Pancreas (tissue), 10 donors: ENCODE measurements around the gene MRPS2. TPM values are rescaled to one million over a fixed set of nuclear protein-coding genes. Genes with fewer than 3 reads are reported as not detected.

ENCODE experiments used
- ATAC-seq, 4 donors: fragments of 200-7000 bp; cut with Tn5 transposase; one replicate each; pipeline versions ENCODE4 v1.8.0 to v1.9.1; 2020; ENCODE audit warnings: mild to moderate bottlenecking in 4 of 4, moderate library complexity in 4 of 4
- DNase-seq, 6 donors: peaks; one replicate each; pipeline ENCODE4 v3.0.0-alpha.2; 2020
- FAIRE-seq: peaks from 2 replicates; lab custom pipeline; 2012; peaks lifted over from hg19 to GRCh38; lab: Jason Lieb, UNC
- H3K27ac ChIP-seq, 4 donors: fragments of 200-600 bp; sonication (generic); 1 replicate in 3 of 4; 2 replicates in 1 of 4; pipeline versions ENCODE4 v1.5.0 to v1.8.0; 2020
- H3K27me3 ChIP-seq, 4 donors: fragments of 200-600 bp; one replicate each; pipeline ENCODE4 v1.8.0; 2021
- H3K36me3 ChIP-seq, 3 donors: fragments of 200-600 bp; sonication (generic) in 1 of 3; one replicate each; pipeline versions ENCODE4 v1.5.0 to v1.8.0; 2020 to 2021
- H3K4me1 ChIP-seq, 3 donors: fragments of 200-600 bp; one replicate each; pipeline ENCODE4 v1.8.0; 2021
- H3K4me3 ChIP-seq, 4 donors: fragments of 200-600 bp; sonication (generic) in 2 of 4; one replicate each; pipeline versions ENCODE4 v1.5.0 to v1.8.0; 2020 to 2021
- H3K9me3 ChIP-seq, 4 donors: fragments of 200-600 bp; one replicate each; pipeline ENCODE4 v1.8.0; 2021
- WGBS, 2 donors: extraction: QIAGEN DNeasy Blood & Tissue Kit; methylation state at CpG; one replicate each; pipeline ENCODE4 v1.1.7; 2013; 5-methylcytosine and 5-hydroxymethylcytosine counted together
- intact Hi-C, 3 donors: fragments of 100-400 bp; cut with DNase I; formaldehyde crosslinking; loops; one replicate each; pipeline versions ENCODE4 v1.11.1 to v1.14.2; 2022
- polyA plus RNA-seq, 2 donors: library from polyadenylated mRNA; stranded (reverse); fragments of 200-250 nt; gene quantifications; one replicate each; pipeline ENCODE4 v1.2.3, GENCODE V29; 2013
- total RNA-seq, 6 donors: library from RNA; stranded (reverse); fragmentation: NEBNext Ultra II Directional in 4 of 6; extraction: Animal tissue kit (Norgen Biotek cat#: 25700) in 4 of 6; gene quantifications; one replicate each; pipeline versions ENCODE4 v1.2.1 to v1.2.4, GENCODE V29; 2021 to 2023
- TF ChIP-seq, protein P1 (sequence below), 4 donors: fragments of 200-600 bp; sonication (generic) in 3 of 4; IDR thresholded peaks; one replicate each; pipeline versions ENCODE4 v1.5.0 to v1.8.0; 2021; ENCODE audit warnings: antibody characterized with exemption in 4 of 4
- donor health status: healthy with polysubstance abuse.
- donor health status: DM: no; HTN: no; CAD: no; lungs with moderate emphysema.
- donor health status: DM: no; HTN: no; CAD: no.
- donor health status: control.
- donor health status: control.
- donor health status: Bipolar disorder and iron deficiency.
- donor health status: DM: yes; HTN: yes; CAD: no.
- donor health status: DM: no; HTN: no; CAD: no.
- donor health status: DM: no; HTN: no; CAD: no.
- donor health status: DM: yes; HTN: yes; CAD: no.

MRPS2 gene
- total and polyA plus RNA-seq, 8 donors, result 16.0 to 34.9 (median 19.1) TPM

DNA sequence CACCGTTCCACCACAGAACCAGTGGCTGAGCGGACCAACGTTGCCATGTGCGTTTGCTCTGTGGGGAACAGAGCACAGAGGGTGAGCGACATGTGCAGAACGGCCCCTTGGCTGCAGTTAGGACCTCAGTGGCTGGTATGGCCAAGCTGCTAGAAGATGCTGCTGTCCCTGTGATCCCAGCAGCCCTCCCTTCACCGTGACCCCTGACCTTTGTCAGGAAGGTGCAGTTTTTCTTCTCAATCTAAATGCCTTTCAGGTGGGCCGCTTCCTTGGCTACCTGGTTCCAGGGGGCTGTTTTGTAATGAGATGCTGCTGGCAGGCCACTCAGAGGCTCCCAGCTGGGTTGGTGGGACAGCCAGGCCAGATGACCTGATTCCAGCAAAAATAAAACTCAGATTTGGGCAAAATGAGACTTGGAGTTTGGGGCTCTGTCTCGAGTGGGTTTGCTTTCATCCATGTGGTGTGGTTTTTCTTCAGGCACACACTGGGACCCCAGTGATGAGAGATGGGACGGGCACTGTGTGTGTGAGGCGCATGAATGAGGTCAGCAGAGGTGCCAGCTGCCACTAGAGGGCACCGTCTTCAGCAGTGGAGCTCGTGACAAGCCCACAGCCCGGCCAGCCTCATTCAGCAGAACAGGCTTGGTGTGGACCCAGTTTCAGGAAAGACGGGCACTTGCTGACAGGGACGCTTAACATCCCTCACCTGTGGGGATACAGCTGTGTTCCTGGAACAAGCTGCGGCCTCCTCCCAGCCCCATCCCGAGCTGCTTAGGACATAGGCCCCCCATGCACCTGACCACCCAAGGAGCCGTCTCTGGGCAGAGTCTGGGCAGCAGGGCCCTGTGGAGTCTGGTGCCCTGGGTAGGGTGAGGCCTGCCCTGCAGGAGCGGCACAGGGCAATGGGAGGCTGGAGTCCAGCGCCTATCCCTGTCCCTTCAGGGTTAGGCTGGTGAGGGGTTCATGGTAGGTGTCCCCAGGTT lies 4.1 kb downstream of the MRPS2 start:
- Histone ChIP-seq H3K36me3 (peaks cover 2 to 12% (median 7%) of the 10 kb centered on the region in 3 donors), H3K4me3 (no peak overlapping the region), H3K27me3 (no peaks in the 10 kb centered on the region), H3K9me3 (no peaks in the 10 kb centered on the region), H3K4me1 (peaks cover 0 to 9% (median 0%) of the 10 kb centered on the region in 3 donors), H3K27ac (no peak overlapping the region)
- ATAC-seq (no peak), FAIRE-seq (no peak), DNase-seq (peak in 4 of 6 donors; percentile 63 to 81 (median 69))
- TF ChIP-seq, protein P1, sequence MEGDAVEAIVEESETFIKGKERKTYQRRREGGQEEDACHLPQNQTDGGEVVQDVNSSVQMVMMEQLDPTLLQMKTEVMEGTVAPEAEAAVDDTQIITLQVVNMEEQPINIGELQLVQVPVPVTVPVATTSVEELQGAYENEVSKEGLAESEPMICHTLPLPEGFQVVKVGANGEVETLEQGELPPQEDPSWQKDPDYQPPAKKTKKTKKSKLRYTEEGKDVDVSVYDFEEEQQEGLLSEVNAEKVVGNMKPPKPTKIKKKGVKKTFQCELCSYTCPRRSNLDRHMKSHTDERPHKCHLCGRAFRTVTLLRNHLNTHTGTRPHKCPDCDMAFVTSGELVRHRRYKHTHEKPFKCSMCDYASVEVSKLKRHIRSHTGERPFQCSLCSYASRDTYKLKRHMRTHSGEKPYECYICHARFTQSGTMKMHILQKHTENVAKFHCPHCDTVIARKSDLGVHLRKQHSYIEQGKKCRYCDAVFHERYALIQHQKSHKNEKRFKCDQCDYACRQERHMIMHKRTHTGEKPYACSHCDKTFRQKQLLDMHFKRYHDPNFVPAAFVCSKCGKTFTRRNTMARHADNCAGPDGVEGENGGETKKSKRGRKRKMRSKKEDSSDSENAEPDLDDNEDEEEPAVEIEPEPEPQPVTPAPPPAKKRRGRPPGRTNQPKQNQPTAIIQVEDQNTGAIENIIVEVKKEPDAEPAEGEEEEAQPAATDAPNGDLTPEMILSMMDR (IDR thresholded peaks at IDR 0.05), result peak; percentile 44 to 72 (median 64)
- WGBS, 2 donors, result 62 to 68% methylated on average over 21 of the region's 21 CpGs
- intact Hi-C loops, result no loop called here

DNA sequence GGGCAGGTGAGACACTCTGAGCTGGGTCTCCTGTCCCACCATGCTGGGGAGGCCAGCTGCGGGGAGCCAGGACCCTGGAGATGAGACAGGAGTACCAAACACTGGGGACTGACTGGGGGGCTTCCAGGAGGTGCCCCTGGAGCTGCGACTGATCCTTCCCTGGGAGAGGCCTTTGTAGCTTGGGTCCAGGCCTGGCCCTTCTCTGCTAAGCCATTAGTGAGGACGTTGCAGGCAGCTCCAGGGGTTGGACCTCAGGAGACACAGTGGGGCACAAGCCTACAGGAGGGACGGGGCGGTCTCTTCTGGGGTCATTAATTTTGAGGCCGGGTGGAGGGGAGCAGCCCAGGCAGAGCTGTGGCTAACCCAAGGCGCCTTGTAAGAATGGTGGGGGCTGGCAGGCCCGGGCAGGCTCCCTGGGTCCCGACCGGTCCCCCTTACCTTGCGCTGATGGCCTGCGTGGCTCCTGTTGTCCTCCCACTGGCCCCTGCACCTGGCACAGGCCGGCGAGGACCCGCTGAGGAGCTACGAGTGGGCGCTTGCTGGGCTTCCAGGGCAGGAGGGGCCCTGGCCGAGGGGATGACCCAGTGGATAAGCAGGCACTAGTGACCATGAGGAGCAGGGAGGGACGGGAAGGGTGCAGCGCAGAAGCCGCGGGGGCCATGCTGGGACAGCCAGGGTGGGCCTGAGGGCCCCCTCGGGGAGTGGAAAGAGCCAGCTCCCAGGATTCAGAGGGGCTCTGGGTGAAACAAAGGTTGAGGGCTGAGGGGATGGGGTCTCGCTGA lies 5.1 kb downstream of the MRPS2 start:
- 85 to 88% methylated on average over 22 to 24 of the region's 24 CpGs for WGBS, 2 donors
- TF ChIP-seq, protein P1 (IDR thresholded peaks at IDR 0.05), result no peak
- DNase-seq (peak in 3 of 6 donors; percentile 10 to 71 (median 34)), FAIRE-seq (no peak), ATAC-seq (no peak)
- Histone ChIP-seq H3K36me3 (peaks cover 2 to 12% (median 7%) of the 10 kb centered on the region in 3 donors), H3K27ac (no peak overlapping the region), H3K9me3 (no peaks in the 10 kb centered on the region), H3K27me3 (no peaks in the 10 kb centered on the region), H3K4me1 (peaks cover 0 to 9% (median 0%) of the 10 kb centered on the region in 3 donors), H3K4me3 (no peak overlapping the region)
- intact Hi-C loops, result no loop called here

DNA sequence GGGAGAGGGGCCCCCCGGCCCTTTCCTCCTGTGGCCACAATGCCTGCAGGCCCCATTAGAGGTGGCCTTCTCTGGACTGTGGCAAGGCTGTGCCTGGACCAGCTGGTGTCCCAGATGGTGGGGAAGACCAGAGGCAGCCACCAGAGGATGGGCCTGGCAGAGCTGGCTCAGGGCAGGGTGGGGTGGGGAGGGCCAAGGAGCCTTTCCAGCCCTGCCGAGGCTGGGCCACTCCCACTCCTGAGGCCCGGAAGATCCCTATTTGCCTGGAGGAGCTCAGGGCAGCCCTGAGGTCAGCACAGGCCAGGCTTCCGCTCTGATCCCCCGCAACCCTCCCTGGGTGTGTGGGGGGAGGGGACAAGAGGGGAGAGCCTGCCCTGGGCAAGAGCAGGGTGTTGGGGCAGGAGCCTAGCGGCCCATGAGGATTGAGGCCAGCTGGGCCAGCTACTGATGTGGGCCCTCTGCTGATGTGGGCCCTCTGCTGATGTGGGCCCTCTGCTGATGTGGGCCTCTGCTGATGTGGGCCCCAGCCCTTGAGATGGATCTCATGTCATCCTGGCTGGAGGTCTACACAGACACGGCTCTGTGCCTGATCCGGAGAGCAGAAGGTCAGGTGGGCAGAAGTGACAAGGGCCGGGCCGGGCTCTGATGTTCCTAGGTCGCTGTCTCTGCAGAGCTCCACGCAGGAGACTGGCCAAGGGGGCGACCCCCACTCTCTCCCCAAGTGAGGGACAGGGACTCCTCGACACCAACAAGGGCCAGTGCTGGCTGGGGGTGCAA lies 6.0 kb downstream of the MRPS2 start:
- DNase-seq (peak in 3 of 6 donors; percentile 8 to 63 (median 56)), FAIRE-seq (no peak), ATAC-seq (no peak)
- no peaks in the 10 kb centered on the region for H3K9me3 ChIP-seq
- intact Hi-C loops, result no loop called here
- H3K4me1 ChIP-seq, result peaks cover 0 to 6% (median 0%) of the 10 kb centered on the region in 3 donors
- no peaks in the 10 kb centered on the region for H3K27me3 ChIP-seq
- peaks cover 2 to 12% (median 7%) of the 10 kb centered on the region in 3 donors for H3K36me3 ChIP-seq
- 62 to 64% methylated on average over 12 to 14 of the region's 14 CpGs for WGBS, 2 donors
- TF ChIP-seq, protein P1 (IDR thresholded peaks at IDR 0.05), result no peak
- no peak overlapping the region for H3K4me3 ChIP-seq
- H3K27ac ChIP-seq, result no peak overlapping the region

DNA sequence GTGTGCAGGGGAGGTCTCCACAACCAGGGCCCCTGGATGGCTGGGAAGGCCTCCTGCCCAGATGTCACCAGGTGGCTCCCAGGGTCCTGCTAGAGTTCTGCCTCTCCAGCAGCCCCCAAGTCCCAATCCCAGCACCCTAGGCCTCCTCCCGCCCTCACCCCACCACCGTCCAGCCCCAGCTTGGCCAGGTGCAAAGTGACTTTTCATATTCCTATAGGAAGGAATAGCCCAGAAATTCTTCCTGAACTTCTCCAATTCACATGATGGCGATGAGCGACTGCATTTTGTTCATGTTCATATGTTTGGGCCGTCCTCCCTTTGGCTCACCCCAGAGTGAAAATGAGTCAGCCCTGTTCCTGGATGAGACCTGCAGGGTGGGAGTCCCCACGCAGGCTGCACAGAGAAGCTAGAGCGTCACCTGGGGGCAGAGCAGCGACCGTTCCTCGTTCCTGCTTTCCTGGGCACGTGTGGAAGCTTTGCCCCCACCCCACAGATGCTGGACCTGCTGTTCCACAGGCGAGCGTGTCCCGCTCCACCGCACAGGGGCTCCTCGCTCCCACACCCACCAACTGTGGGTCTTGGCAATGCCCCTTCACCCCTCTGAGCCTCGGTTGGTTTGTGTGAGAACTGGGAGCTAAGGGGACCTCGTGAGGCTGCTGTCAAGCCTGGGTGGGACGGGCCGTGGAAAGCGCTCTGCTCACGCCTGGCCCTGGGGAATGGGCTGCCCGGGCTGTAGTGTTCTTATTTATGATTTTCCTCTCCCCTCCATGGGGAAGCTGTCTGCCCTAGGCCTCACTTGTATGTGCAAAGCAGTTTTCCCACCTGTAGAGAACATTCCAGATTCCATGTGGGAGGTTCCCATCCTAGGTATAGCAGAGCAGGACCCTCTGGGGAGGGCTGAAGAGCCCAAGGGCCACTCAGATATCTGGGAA lies 6.9 kb downstream of the MRPS2 start:
- 77 to 78% methylated on average over 23 of the region's 23 CpGs for WGBS, 2 donors
- no peaks in the 10 kb centered on the region for H3K4me1 ChIP-seq
- no peaks in the 10 kb centered on the region for H3K27me3 ChIP-seq
- no peak for ATAC-seq
- peak in 2 of 6 donors; percentile 7 to 43 for DNase-seq
- no peak overlapping the region for H3K4me3 ChIP-seq
- peaks cover under 1 to 12% (median 7%) of the 10 kb centered on the region in 3 donors for H3K36me3 ChIP-seq
- H3K9me3 ChIP-seq, result no peaks in the 10 kb centered on the region
- FAIRE-seq, result no peak
- intact Hi-C loops, result no loop called here
- TF ChIP-seq, protein P1 (IDR thresholded peaks at IDR 0.05), result no peak
- H3K27ac ChIP-seq, result no peak overlapping the region
